Measurements from ENCODE around the gene LMLN.
"Not testable (repeated sequence)": the region's sequence is repeated elsewhere in the genome, so short reads cannot be mapped to it uniquely, and the experiment has no call there.

LMLN gene

DNA sequence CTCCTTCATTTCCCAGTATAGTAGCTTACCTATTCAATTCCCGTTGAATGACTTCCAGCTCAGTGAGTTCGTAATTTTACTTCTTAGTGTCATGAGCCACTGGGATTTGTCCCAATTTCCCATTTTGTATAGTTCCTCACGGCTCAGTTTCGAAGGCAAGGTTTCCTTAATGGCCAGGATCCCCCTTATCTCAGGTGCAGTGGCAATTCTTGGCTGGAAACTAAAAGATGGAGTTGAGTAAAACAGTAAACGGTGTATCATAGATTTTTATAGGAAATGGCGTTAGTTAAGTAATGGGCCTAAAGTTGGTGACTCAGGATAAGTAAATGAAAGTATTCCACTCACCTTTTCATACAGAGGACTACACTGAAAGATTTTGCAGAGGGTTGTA is 522 bp upstream of the LMLN start:
- TF ChIP-seq ZFX (IDR thresholded peaks at IDR 0.05; ENCODE audit: borderline replicate concordance): no peak
- TF ChIP-seq, protein P1, sequence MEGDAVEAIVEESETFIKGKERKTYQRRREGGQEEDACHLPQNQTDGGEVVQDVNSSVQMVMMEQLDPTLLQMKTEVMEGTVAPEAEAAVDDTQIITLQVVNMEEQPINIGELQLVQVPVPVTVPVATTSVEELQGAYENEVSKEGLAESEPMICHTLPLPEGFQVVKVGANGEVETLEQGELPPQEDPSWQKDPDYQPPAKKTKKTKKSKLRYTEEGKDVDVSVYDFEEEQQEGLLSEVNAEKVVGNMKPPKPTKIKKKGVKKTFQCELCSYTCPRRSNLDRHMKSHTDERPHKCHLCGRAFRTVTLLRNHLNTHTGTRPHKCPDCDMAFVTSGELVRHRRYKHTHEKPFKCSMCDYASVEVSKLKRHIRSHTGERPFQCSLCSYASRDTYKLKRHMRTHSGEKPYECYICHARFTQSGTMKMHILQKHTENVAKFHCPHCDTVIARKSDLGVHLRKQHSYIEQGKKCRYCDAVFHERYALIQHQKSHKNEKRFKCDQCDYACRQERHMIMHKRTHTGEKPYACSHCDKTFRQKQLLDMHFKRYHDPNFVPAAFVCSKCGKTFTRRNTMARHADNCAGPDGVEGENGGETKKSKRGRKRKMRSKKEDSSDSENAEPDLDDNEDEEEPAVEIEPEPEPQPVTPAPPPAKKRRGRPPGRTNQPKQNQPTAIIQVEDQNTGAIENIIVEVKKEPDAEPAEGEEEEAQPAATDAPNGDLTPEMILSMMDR (IDR thresholded peaks at IDR 0.05): no peak

DNA sequence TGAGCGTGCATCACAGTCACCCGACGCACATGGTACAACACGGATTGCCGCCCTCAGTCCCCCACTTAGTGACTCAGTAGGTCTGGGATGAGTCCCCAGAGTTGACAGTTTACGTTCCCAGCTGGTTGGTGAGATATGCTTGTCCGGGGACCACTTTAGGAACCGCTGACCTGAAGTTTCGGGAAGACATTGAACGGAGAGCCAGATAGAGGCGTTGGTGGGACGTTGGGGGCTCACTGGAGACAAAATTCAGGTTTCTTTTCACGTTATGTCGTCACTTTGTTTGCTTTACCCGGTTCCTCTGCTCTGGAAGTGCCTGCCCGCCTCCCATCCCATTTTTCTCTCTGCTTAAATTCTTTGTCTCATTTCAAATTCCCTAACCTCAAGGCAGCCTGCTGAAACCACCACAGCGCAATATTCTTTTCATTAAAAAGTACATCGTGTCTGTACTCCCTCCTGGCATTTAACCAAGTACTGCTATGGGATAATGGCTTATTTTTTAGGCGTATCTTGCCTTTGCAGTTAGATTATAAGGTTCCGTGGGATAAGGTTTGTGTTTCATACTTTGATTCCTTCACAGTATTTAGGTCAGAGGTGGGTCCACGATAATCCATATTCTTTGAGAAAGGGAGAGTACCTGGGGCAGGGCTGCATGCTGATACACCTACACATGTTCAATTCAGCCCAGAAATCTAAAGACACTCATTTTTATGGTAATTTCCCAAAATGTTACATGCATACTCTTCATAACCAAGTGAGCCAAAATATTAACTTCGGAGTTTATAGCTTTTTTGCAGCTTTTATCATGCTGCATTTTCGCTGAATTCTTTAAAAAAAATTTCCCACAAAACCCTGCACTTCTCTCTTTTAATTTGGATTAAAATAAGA is 921 bp downstream of the LMLN start:
- TF ChIP-seq ZFX (IDR thresholded peaks at IDR 0.05; ENCODE audit: borderline replicate concordance): no peak
- TF ChIP-seq, protein P1 (IDR thresholded peaks at IDR 0.05): no peak
- peak overlapping the region; percentile 75 for H3K27ac ChIP-seq

More for the DNA sequence above, 522 bp upstream of the LMLN start:
- peak overlapping the region; percentile 75 for H3K27ac ChIP-seq

DNA sequence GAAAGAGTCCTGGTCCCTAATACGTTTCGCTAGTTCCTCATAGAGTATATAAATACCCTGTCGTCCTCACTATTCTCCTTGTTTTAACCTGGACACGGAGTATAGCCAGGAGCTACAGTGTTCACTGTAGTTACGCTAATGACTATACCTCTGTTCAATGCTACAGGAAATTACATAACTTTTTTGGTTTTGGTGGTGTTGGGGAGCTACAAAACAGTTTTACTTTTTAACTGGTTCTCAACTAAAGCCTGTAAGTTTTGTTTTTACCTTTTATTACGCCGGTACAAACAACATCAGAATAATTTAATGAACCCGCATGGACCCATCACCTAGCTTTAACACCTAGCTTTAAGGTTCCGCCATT is 1.5 kb downstream of the LMLN start:
- H3K27ac ChIP-seq: no peak overlapping the region
- TF ChIP-seq, protein P1 (IDR thresholded peaks at IDR 0.05): no peak
- TF ChIP-seq ZFX (IDR thresholded peaks at IDR 0.05; ENCODE audit: borderline replicate concordance): no peak

DNA sequence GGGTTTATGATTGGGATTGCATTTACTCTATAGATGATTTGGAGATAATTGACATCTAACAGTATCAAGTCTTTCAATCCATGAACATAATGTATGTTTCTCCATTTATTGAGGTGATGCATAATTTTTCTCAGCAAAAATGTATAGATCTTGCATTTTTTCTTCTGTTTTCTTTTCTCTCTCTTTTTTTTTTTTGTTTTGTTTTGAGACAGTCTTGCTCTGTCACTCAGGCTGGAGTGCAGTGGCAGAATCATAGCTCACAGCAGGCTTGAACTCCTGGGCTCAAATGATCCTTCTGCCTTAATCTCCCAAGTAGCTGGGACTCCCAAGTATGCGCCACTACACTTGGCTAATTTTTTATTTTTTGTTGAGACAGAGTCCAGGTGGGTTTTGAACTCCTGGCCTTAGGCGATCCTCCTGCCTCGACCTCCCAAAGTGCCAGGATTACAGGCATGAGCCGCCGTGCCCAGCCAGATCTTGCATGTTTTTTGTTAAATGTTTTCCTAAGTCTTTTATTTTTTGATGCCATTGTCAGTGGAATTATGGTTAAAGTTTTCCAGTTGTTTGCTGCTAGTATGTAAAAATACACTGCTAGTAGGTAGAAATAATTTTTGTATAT is 3.1 kb downstream of the LMLN start:
- no peak for TF ChIP-seq ZFX (IDR thresholded peaks at IDR 0.05; ENCODE audit: borderline replicate concordance)
- TF ChIP-seq, protein P1 (IDR thresholded peaks at IDR 0.05): no peak
- H3K27ac ChIP-seq: no peak overlapping the region

DNA sequence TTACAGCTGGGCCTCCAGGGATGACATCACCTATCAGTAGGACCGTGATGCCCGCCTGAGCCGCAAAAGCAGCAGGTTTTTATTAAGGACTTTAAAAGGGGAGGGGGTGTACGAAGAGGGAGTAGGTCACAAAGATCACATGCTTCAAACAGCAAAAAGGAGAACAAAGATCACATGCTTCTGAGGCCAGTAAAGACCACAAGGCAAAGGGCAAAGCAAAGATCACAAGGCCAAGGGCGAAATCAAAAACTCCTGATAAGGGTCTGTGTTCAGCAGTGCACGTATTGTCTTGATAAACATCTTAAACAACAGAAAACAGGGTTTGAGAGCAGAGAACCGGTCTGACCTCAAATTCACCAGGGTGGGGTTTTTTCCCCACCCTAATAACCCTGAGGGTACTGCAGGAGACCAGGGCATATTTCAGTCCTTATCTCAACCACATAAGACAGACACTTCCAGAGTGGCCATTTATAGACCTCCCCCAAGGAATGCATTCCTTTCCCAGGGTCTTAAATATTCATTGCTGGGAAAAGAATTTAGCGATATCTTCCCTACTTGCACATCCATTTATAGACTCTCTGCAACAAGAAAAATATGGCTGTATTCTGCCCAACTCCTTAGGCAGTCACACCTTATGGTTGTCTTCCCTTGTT is 7.4 kb downstream of the LMLN start:
- H3K27ac ChIP-seq: not testable (repeated sequence)

DNA sequence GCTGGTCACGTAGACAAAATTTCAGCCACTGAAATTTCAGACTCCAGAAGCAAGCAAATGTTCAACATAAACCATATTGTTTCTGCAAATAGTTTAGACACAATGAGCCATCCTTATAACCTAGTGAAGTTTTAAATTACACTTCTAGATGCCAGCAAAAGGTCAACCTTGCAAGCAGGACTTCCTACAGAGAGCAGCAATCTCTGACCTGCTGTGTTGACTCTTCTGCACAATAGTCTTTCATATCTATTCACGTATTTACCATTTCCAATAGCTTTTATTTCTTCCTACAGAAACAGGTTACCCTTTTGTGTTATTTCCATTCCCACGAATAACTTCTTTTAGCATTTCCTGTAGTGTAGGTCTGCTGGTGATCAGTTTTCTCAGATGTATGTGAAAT is 10.6 kb downstream of the LMLN start:
- H3K27ac ChIP-seq: no peak overlapping the region
- TF ChIP-seq, protein P1 (IDR thresholded peaks at IDR 0.05): no peak
- no peak for TF ChIP-seq ZFX (IDR thresholded peaks at IDR 0.05; ENCODE audit: borderline replicate concordance)

DNA sequence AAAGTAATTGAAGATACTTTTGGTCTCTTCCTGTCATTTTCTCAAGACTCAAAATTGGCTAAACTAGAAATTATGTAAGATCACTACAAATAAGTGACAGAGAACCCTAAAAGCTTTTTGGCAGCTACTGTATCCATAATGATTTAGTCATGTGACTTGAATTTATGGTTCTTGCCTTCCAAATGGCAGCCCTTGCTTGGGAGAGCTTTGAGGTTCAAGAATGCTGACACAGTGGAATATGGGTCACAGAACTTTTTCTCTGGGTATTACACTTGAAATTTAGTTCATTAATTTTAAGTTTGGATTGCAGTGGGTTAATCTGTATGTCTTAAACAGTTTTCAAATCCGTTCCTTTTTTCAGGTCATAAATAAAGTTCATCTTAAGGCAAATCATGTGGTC is 14.0 kb downstream of the LMLN start:
- no peak overlapping the region for H3K27ac ChIP-seq
- no peak for TF ChIP-seq ZFX (IDR thresholded peaks at IDR 0.05; ENCODE audit: borderline replicate concordance)
- TF ChIP-seq, protein P1 (IDR thresholded peaks at IDR 0.05): no peak
